Heart left ventricle (tissue), 16 donors: ENCODE data around the gene ALPK3. TPM values are rescaled to one million over a fixed set of nuclear protein-coding genes. Genes with fewer than 3 reads are reported as not detected.

ENCODE experiments used
- ATAC-seq, 4 donors: fragments of 200-7000 bp; cut with Tn5 transposase; one replicate each; pipeline ENCODE4 v1.9.1; 2020 to 2022; ENCODE audit warnings: moderate library complexity in 4 of 4, mild to moderate bottlenecking in 3 of 4, moderate number of reproducible peaks in 1 of 4
- DNase-seq, 5 donors: peaks; one replicate each; pipeline ENCODE4 v3.0.0-alpha.2; 2020
- H3K27ac ChIP-seq, 12 donors: fragments of 200-600 bp; sonication (generic) in 4 of 12; one replicate each; pipeline versions ENCODE4 v1.5.0 to v1.8.0; 2016 to 2022; ENCODE audit warnings: mild to moderate bottlenecking in 2 of 12
- H3K27me3 ChIP-seq, 9 donors: fragments of 200-600 bp; sonication (generic) in 2 of 9; one replicate each; pipeline versions ENCODE4 v1.5.1 to v1.8.0; 2016 to 2022; ENCODE audit warnings: mild to moderate bottlenecking in 3 of 9
- H3K36me3 ChIP-seq, 9 donors: fragments of 200-600 bp; sonication (generic) in 2 of 9; one replicate each; pipeline versions ENCODE4 v1.5.0 to v1.8.0; 2018 to 2022; ENCODE audit warnings: mild to moderate bottlenecking in 2 of 9
- H3K4me1 ChIP-seq, 12 donors: fragments of 200-600 bp; sonication (generic) in 4 of 12; one replicate each; pipeline versions ENCODE4 v1.5.0 to v1.8.0; 2016 to 2022; ENCODE audit warnings: mild to moderate bottlenecking in 3 of 12
- H3K4me3 ChIP-seq, 12 donors: fragments of 200-600 bp; sonication (generic) in 4 of 12; one replicate each; pipeline versions ENCODE4 v1.5.0 to v1.8.0; 2017 to 2022; ENCODE audit warnings: mild to moderate bottlenecking in 9 of 12, moderate library complexity in 4 of 12
- H3K9me3 ChIP-seq, 12 donors: fragments of 200-600 bp; sonication (generic) in 4 of 12; one replicate each; pipeline versions ENCODE4 v1.5.0 to v1.8.0; 2016 to 2022; ENCODE audit warnings: mild to moderate bottlenecking in 1 of 12
- CTCF ChIP-seq, 12 donors: fragments of 200-600 bp; sonication (generic) in 4 of 12; IDR thresholded peaks; one replicate each; pipeline versions ENCODE4 v1.5.0 to v1.8.0; 2018 to 2022; ENCODE audit warnings: antibody characterized with exemption in 12 of 12, mild to moderate bottlenecking in 5 of 12
- POLR2A ChIP-seq, 2 donors: fragments of 450-650 bp; IDR thresholded peaks; one replicate each; pipeline ENCODE4 v1.6.1; 2017; ENCODE audit warnings: antibody characterized with exemption in 2 of 2, mild to moderate bottlenecking in 2 of 2, moderate library complexity in 2 of 2
- WGBS, 4 donors: extraction: QIAGEN DNeasy Blood & Tissue Kit in 2 of 4; methylation state at CpG; one replicate each; pipeline versions ENCODE4 v1.1.5 to v1.1.7; 2013 to 2018; 5-methylcytosine and 5-hydroxymethylcytosine counted together
- intact Hi-C, 10 donors: fragments of 100-400 bp; cut with DNase I; formaldehyde crosslinking; loops; one replicate each; pipeline versions ENCODE4 v1.11.1 to v1.14.2; 2022
- polyA plus RNA-seq, 2 donors: library from polyadenylated mRNA; stranded (reverse); fragments of 200-250 nt; gene quantifications; one replicate each; pipeline ENCODE4 v1.2.3, GENCODE V29; 2013
- total RNA-seq, 9 donors: library from RNA; depleted of rRNA in 2 of 9; stranded (reverse); fragments of >200 nt in 2 of 9; fragmentation: NEBNext Ultra II Directional in 3 of 9; extraction: Animal tissue kit (Norgen Biotek cat#: 25700) in 3 of 9; gene quantifications; one replicate each; pipeline versions ENCODE4 v1.1.0 to v1.2.4, GENCODE V29; 2016 to 2023
- donor health status: ischemic (EF 13 %, LVEDD 7.1; RV severe dilation, severe dysfunction).
- donor health status: healthy with polysubstance abuse.
- donor health status: DM: no; HTN: yes; CAD: no.
- donor health status: DM: no; HTN: no; CAD: no.
- donor health status: ischemic (EF 25% LVEDD 6.9; RV normal size, moderate dysfunction).
- donor health status: ischemic (EF 25% LVEDD 5.7; RV mildly dilated, moderate dysfunction).
- donor health status: healthy.
- donor health status: DM: yes; HTN: yes; CAD: no.
- donor health status: ischemic (EF 35%, LVEDD 5.7; RV mildly dilated, moderate dysfunction).
- donor health status: nonischemic (EF 11% LVEDD 7.7; RV severe dilation, severe dysfunction).
- donor health status: DM: yes; HTN: yes; CAD: no.
- donor health status: PGD.
- donor health status: ischemic (EF 29% LVEDD 5.4; RV normal size, mild dysfunction).
- donor health status: nonischemic (EF 23%, LVEDD 6.1; RV moderate dilation, normal function).

ALPK3 gene
- total and polyA plus RNA-seq, 11 donors, result 82.2 to 258 (median 144) TPM

GRCh38 chr15:84871428-84871985, 54.4 kb downstream of the ALPK3 start:
- Histone ChIP-seq H3K9me3 (no peaks in the 10 kb centered on the region), H3K4me1 (peaks cover 0 to 12% (median 0%) of the 10 kb centered on the region in 12 donors), H3K27ac (no peak overlapping the region), H3K36me3 (peaks cover 0 to 47% (median 30%) of the 10 kb centered on the region in 9 donors), H3K27me3 (no peaks in the 10 kb centered on the region), H3K4me3 (no peak overlapping the region)
- DNase-seq (no peak), ATAC-seq (peak in 1 of 4 donors; percentile 7)
- 91 to 96% (median 94%) methylated on average over 9 of the region's 9 CpGs for WGBS, 4 donors
- intact Hi-C loops, result loop anchor here in 2 of 10 donors (5.0 to 10.0 kb wide), 2 partner anchors 49 to 217 kb away; partner anchors contain the start of genes NMB (in 1 of the 2) and WDR73 (in 1 of the 2)
- TF ChIP-seq CTCF (IDR thresholded peaks at IDR 0.05), result peak in 3 of 12 donors; percentile 4 to 16 (median 16)
- TF ChIP-seq POLR2A (IDR thresholded peaks at IDR 0.05), result no peak

DNA sequence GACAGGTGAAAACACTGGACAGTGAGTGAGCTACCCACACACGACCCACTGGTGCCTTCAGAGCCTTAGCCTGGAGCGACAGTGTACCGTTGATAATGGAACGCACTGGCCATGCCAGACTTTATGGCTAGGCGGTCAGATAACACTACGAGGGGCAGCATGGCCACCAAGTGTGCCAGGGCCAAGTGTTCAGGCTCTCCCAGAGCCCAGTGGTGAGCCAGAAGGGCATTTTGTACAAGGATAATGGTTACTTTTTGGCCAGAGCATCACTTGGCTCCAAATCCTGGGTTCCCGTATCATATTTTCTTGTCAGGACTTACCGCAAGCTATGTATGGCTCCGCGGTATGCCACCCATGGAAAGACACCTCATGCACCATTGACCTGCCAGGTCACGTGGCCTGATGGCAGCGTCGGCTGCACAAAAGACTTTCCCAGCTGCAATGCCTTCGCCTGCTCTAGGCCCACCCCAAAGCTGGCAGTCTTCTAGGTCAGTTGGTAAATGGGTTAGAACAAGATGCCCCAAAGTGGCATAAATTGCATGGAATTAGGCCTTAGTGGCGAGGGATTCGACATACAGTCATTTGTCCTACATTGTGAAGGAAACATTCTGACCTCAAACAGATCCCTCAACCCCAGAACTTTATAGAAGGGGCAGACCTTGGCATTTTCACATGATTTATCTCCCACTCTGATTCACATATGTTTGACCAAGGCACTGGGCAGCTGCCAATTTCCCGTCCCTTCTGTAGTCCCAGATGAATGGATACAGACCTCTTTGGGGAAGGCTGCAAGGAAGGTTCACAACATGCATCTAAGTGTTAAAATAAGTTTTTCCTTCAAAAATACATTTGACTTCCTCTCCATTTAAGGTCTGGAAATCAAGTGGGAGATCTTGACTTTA, 55.1 kb downstream of the ALPK3 start:
- Histone ChIP-seq H3K4me3 (no peak overlapping the region), H3K27ac (peak overlapping the region in 2 of 12 donors; percentile 24 to 25), H3K9me3 (no peaks in the 10 kb centered on the region), H3K27me3 (no peaks in the 10 kb centered on the region), H3K36me3 (peaks cover 0 to 39% (median 23%) of the 10 kb centered on the region in 9 donors), H3K4me1 (peaks cover 0 to 12% (median 0%) of the 10 kb centered on the region in 12 donors)
- DNase-seq (no peak), ATAC-seq (peak; percentile 13 to 21 (median 15))
- TF ChIP-seq CTCF (IDR thresholded peaks at IDR 0.05), result no peak
- no peak for TF ChIP-seq POLR2A (IDR thresholded peaks at IDR 0.05)
- intact Hi-C loops, result loop anchor here in 2 of 10 donors (5.0 to 10.0 kb wide), 2 partner anchors 50 to 217 kb away; partner anchors contain the start of genes NMB (in 1 of the 2) and WDR73 (in 1 of the 2)
- WGBS, 4 donors, result 76 to 87% (median 80%) methylated on average over 13 to 17 of the region's 17 CpGs

- TF ChIP-seq CTCF (IDR thresholded peaks at IDR 0.05) (no peak), POLR2A (IDR thresholded peaks at IDR 0.05) (no peak)
- H3K36me3 ChIP-seq, result peaks cover 0 to 22% (median 5%) of the 10 kb centered on the region in 9 donors
- ATAC-seq (no peak), DNase-seq (no peak)
- H3K27ac ChIP-seq, result no peak overlapping the region
- no peak overlapping the region for H3K4me3 ChIP-seq
- H3K27me3 ChIP-seq, result no peaks in the 10 kb centered on the region
- WGBS, 4 donors, result 50 to 60% (median 54%) methylated on average over 7 of the region's 7 CpGs
- H3K9me3 ChIP-seq, result no peaks in the 10 kb centered on the region
- intact Hi-C loops, result loop anchor here in 2 of 10 donors (5.0 to 10.0 kb wide), 2 partner anchors 52 to 219 kb away; partner anchors contain the start of genes NMB (in 1 of the 2) and WDR73 (in 1 of the 2)
- H3K4me1 ChIP-seq, result peaks cover 0 to 16% (median 3%) of the 10 kb centered on the region in 12 donors
These were observed 56.8 kb downstream of the ALPK3 start for GRCh38 chr15:84873997-84874396.
